A549 (cell line): ENCODE measurements around the gene GTF2B.

Experiments used
- CEBPB ChIP-seq, 2 experiments: fragments of >200 bp in 1 of 2; sonication (Bioruptor Twin) in 1 of 2; formaldehyde crosslinking in 1 of 2; IDR thresholded peaks; 2 replicates each; pipeline ENCODE4 v1.6.1; 2012 to 2016
- EP300 ChIP-seq, 2 experiments: fragments of >200 bp; sonication (Bioruptor Twin); formaldehyde crosslinking; IDR thresholded peaks; 2 replicates in 1 of 2; 3 replicates in 1 of 2; pipeline ENCODE4 v1.6.1; 2016 to 2017
- MAZ ChIP-seq: fragments of 150-350 bp; IDR thresholded peaks from 2 replicates; pipeline ENCODE4 v1.6.1; 2014; ENCODE audit warnings: antibody characterized with exemption, low read depth, low read length, borderline replicate concordance
- POLR2A ChIP-seq: IDR thresholded peaks from 2 replicates; pipeline ENCODE4 v1.6.1; 2012; ENCODE audit warnings: mild to moderate bottlenecking, low read length
- POLR2AphosphoS2 ChIP-seq: conservative IDR thresholded peaks from 2 replicates; pipeline ENCODE4 v1.6.1; 2012; ENCODE audit warnings: low read length, improper control_type of control experiment, inconsistent platforms
- RAD21 ChIP-seq, 2 experiments: fragments of >200 bp in 1 of 2; sonication (Bioruptor Twin) in 1 of 2; formaldehyde crosslinking in 1 of 2; IDR thresholded peaks in 1 of 2; conservative IDR thresholded peaks in 1 of 2; 2 replicates in 1 of 2; 3 replicates in 1 of 2; pipeline ENCODE4 v1.6.1; 2012 to 2018; ENCODE audit warnings: inconsistent platforms in 1 of 2
- TF ChIP-seq, protein P1 (sequence below): fragments of >200 bp; sonication (Bioruptor Twin); formaldehyde crosslinking; IDR thresholded peaks from 3 replicates; pipeline ENCODE4 v1.5.1; 2016
- TF ChIP-seq, protein P2 (sequence below): fragments of 450-650 bp; IDR thresholded peaks from 2 replicates; pipeline ENCODE4 v1.6.1; 2014; ENCODE audit warnings: antibody characterized with exemption
- TF ChIP-seq, protein P3 (sequence below): IDR thresholded peaks from 2 replicates; pipeline ENCODE4 v1.6.1; 2012; ENCODE audit warnings: low read depth, borderline replicate concordance

DNA sequence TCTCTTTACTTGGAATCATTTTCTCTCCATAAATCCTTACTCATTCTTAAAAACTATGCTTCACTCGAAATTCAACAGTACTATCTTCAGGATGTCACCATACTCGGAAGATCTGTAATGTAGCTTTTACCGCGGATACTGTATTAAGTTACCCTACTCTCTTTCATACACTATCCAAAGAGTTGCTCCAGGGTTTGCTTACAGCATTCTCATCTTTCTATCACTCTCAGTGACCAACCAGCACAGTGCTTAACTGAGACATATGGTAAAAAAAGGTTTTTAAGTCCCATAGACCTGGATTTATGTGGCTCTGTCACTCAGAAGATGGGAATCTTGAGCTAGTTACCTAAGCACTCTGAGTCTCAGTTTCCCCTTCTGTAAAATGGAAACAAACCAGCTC, 15.8 kb downstream of the GTF2B start:
- TF ChIP-seq, protein P1, sequence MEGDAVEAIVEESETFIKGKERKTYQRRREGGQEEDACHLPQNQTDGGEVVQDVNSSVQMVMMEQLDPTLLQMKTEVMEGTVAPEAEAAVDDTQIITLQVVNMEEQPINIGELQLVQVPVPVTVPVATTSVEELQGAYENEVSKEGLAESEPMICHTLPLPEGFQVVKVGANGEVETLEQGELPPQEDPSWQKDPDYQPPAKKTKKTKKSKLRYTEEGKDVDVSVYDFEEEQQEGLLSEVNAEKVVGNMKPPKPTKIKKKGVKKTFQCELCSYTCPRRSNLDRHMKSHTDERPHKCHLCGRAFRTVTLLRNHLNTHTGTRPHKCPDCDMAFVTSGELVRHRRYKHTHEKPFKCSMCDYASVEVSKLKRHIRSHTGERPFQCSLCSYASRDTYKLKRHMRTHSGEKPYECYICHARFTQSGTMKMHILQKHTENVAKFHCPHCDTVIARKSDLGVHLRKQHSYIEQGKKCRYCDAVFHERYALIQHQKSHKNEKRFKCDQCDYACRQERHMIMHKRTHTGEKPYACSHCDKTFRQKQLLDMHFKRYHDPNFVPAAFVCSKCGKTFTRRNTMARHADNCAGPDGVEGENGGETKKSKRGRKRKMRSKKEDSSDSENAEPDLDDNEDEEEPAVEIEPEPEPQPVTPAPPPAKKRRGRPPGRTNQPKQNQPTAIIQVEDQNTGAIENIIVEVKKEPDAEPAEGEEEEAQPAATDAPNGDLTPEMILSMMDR, result no peak
- TF ChIP-seq MAZ (no peak), POLR2AphosphoS2 (no peak), POLR2A (no peak), EP300 (IDR thresholded peaks at IDR 0.05) (no peak), RAD21 (conservative IDR thresholded peaks at IDR 0.05 in 1 of 2, IDR thresholded peaks at IDR 0.05 in 1 of 2) (no peak), CEBPB (IDR thresholded peaks at IDR 0.05) (no peak)
- TF ChIP-seq, protein P2, sequence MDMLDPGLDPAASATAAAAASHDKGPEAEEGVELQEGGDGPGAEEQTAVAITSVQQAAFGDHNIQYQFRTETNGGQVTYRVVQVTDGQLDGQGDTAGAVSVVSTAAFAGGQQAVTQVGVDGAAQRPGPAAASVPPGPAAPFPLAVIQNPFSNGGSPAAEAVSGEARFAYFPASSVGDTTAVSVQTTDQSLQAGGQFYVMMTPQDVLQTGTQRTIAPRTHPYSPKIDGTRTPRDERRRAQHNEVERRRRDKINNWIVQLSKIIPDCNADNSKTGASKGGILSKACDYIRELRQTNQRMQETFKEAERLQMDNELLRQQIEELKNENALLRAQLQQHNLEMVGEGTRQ, result no peak
- TF ChIP-seq, protein P3, sequence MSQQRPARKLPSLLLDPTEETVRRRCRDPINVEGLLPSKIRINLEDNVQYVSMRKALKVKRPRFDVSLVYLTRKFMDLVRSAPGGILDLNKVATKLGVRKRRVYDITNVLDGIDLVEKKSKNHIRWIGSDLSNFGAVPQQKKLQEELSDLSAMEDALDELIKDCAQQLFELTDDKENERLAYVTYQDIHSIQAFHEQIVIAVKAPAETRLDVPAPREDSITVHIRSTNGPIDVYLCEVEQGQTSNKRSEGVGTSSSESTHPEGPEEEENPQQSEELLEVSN, result no peak
